ENCODE measurements around the gene RALGPS1.

The RALGPS1 gene

GRCh38 chr9:127093319-127094020 lies 178.9 kb downstream of the RALGPS1 start:
- no peak for DNase-seq (ENCODE audit: low read depth in 2 of 2, low spot score in 1 of 2)

- no peak for DNase-seq (ENCODE audit: low read depth in 2 of 2, low spot score in 1 of 2)
Observed at GRCh38 chr9:127095411-127095810, 180.8 kb downstream of the RALGPS1 start.

- DNase-seq (ENCODE audit: low read depth in 2 of 2, low spot score in 1 of 2), result no peak
Observed at GRCh38 chr9:127096208-127096607, 181.6 kb downstream of the RALGPS1 start.

- no peak for DNase-seq (ENCODE audit: low read depth in 2 of 2, low spot score in 1 of 2)
Observed at GRCh38 chr9:127097683-127098082, 183.1 kb downstream of the RALGPS1 start.

GRCh38 chr9:127098916-127099553 lies 184.5 kb downstream of the RALGPS1 start:
- DNase-seq (ENCODE audit: low read depth in 2 of 2, low spot score in 1 of 2), result no peak

- no peak for DNase-seq (ENCODE audit: low read depth in 2 of 2, low spot score in 1 of 2)
Observed at GRCh38 chr9:127099664-127100063, 185.1 kb downstream of the RALGPS1 start.

GRCh38 chr9:127102176-127102575 lies 187.6 kb downstream of the RALGPS1 start:
- no peak for DNase-seq (ENCODE audit: low read depth in 2 of 2, low spot score in 1 of 2)

GRCh38 chr9:127102788-127103187 lies 188.2 kb downstream of the RALGPS1 start:
- DNase-seq (ENCODE audit: low read depth in 2 of 2, low spot score in 1 of 2), result no peak

GRCh38 chr9:127104581-127105311 lies 190.2 kb downstream of the RALGPS1 start:
- no peak for DNase-seq (ENCODE audit: low read depth in 2 of 2, low spot score in 1 of 2)

GRCh38 chr9:127105805-127106465 lies 191.4 kb downstream of the RALGPS1 start:
- no peak for DNase-seq (ENCODE audit: low read depth in 2 of 2, low spot score in 1 of 2)

- no peak for DNase-seq (ENCODE audit: low read depth in 2 of 2, low spot score in 1 of 2)
Observed at GRCh38 chr9:127106466-127106855, 191.9 kb downstream of the RALGPS1 start.

GRCh38 chr9:127107171-127107928 lies 192.8 kb downstream of the RALGPS1 start:
- DNase-seq (ENCODE audit: low read depth in 2 of 2, low spot score in 1 of 2), result no peak

- DNase-seq (ENCODE audit: low read depth in 2 of 2, low spot score in 1 of 2), result no peak
Observed at GRCh38 chr9:127107929-127108876, 193.6 kb downstream of the RALGPS1 start.

- DNase-seq (ENCODE audit: low read depth in 2 of 2, low spot score in 1 of 2), result no peak
Observed at GRCh38 chr9:127109212-127109711, 194.7 kb downstream of the RALGPS1 start.

- no peak for DNase-seq (ENCODE audit: low read depth in 2 of 2, low spot score in 1 of 2)
Observed at GRCh38 chr9:127112056-127112455, 197.5 kb downstream of the RALGPS1 start.

GRCh38 chr9:127112735-127113161 lies 198.2 kb downstream of the RALGPS1 start:
- DNase-seq (ENCODE audit: low read depth in 2 of 2, low spot score in 1 of 2), result no peak

- DNase-seq (ENCODE audit: low read depth in 2 of 2, low spot score in 1 of 2), result no peak
Observed at GRCh38 chr9:127113191-127113972, 198.8 kb downstream of the RALGPS1 start.

- DNase-seq (ENCODE audit: low read depth in 2 of 2, low spot score in 1 of 2), result no peak
Observed at GRCh38 chr9:127114606-127115005, 200.0 kb downstream of the RALGPS1 start.

Data from stimulated activated CD8-positive, alpha-beta memory T cell treated with anti-CD3 and anti-CD28 coated beads, Interleukin-4, amount 100 ng/mL, for 1 hour (primary cell).